Measurements from ENCODE around the gene PROM1.

Gene PROM1

GRCh38 chr4:16019649-16020048 is 64.2 kb downstream of the PROM1 start:
- ChIA-PET CTCF (interaction anchor here (1.0 to 2.5 kb wide), 15 partner anchors 12 to 246 kb away, joined by 3 to 8 read pairs (median 4); partner anchors contain the start of gene FGFBP2), POLR2A (interaction anchor here (0.7 kb wide), 1 partner anchor 123 kb away, joined by 3 read pairs; no protein-coding TSS in a partner anchor)
- WGBS (ENCODE audit: insufficient coverage): no CpG with 5 or more reads among the region's 3 CpGs
- H3K27me3 ChIP-seq (replicated peaks in 2 of 5; ENCODE audit: control insufficient read depth in 4 of 5, insufficient read depth in 5 of 5, low read length in 4 of 5): no peaks in the 10 kb centered on the region
- H3K36me3 ChIP-seq (ENCODE audit: control insufficient read depth in 4 of 4, insufficient read depth in 4 of 4, low read length in 3 of 4): peaks cover 21 to 84% (median 62%) of the 10 kb centered on the region in 4 experiments
- H3K9me3 ChIP-seq (ENCODE audit: control extremely low read depth in 1 of 5, control insufficient read depth in 4 of 5, insufficient read depth in 2 of 5, low read depth in 1 of 5, low read length in 4 of 5): no peaks in the 10 kb centered on the region
- DNase-seq: peak in 2 of 3 donors; percentile 28 to 54
- H3K4me3 ChIP-seq (ENCODE audit: control insufficient read depth in 1 of 7, extremely low read depth in 1 of 7, insufficient read depth in 4 of 7, low read depth in 2 of 7, low read length in 6 of 7): no peak overlapping the region
- peaks cover 0 to 14% (median 3%) of the 10 kb centered on the region in 4 experiments for H3K4me1 ChIP-seq (ENCODE audit: control extremely low read depth in 1 of 4, control insufficient read depth in 4 of 4, insufficient read depth in 4 of 4, low read length in 3 of 4)
- H3K27ac ChIP-seq (ENCODE audit: insufficient read depth in 1 of 2, low read depth in 1 of 2, low read length in 2 of 2, poor library complexity in 1 of 2, severe bottlenecking in 2 of 2): no peak overlapping the region

- CTCF ChIA-PET: interaction anchor here (1.2 to 2.5 kb wide), 6 partner anchors 17 to 187 kb away, joined by 3 to 6 read pairs (median 4); partner anchors contain the start of gene FGFBP2
- Histone ChIP-seq H3K4me3 (ENCODE audit: control insufficient read depth in 1 of 7, extremely low read depth in 1 of 7, insufficient read depth in 4 of 7, low read depth in 2 of 7, low read length in 6 of 7) (no peak overlapping the region), H3K9me3 (ENCODE audit: control extremely low read depth in 1 of 5, control insufficient read depth in 4 of 5, insufficient read depth in 2 of 5, low read depth in 1 of 5, low read length in 4 of 5) (no peaks in the 10 kb centered on the region), H3K4me1 (ENCODE audit: control extremely low read depth in 1 of 4, control insufficient read depth in 4 of 4, insufficient read depth in 4 of 4, low read length in 3 of 4) (peaks cover 0 to 14% (median 3%) of the 10 kb centered on the region in 4 experiments), H3K27ac (ENCODE audit: insufficient read depth in 1 of 2, low read depth in 1 of 2, low read length in 2 of 2, poor library complexity in 1 of 2, severe bottlenecking in 2 of 2) (no peak overlapping the region), H3K36me3 (ENCODE audit: control insufficient read depth in 4 of 4, insufficient read depth in 4 of 4, low read length in 3 of 4) (peaks cover 25 to 84% (median 61%) of the 10 kb centered on the region in 4 experiments), H3K27me3 (replicated peaks in 2 of 5; ENCODE audit: control insufficient read depth in 4 of 5, insufficient read depth in 5 of 5, low read length in 4 of 5) (no peaks in the 10 kb centered on the region)
- no peak for DNase-seq
- POLR2A ChIA-PET: no interaction called here
- 95% methylated on average over 4 of the region's 4 CpGs for WGBS (ENCODE audit: insufficient coverage)
Measured at GRCh38 chr4:16018841-16019240, 65.0 kb downstream of the PROM1 start.

DNA sequence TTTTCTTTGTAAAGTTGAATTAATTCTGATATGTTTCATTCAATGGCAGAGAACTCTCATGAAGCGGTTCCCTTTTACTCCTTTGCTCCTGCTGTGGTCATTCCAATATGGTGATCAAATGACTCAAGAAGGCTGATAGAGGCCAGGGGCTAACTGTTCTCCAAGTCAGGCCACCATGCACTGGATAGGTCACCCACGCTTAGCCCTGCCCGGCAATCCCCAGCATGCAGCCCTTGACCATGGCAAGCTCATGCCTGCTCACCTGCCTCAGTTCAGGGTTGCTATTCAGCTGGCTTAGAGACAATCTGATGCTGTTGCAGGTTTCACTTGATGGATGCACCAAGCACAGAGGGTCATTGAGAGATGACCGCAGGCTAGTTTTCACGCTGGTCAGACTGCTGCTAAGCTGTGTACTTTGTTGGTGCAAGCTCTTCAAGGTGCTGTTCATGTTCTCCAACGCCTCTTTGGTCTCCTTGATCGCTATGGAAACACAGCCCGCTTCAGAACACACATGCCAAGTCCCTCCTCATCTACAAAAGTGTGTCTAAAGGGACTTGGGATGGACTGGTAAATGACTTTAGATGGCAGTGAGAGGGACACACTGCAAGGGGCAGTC is 65.7 kb downstream of the PROM1 start:
- POLR2A ChIA-PET: no interaction called here
- H3K4me3 ChIP-seq (ENCODE audit: control insufficient read depth in 1 of 7, extremely low read depth in 1 of 7, insufficient read depth in 4 of 7, low read depth in 2 of 7, low read length in 6 of 7): no peak overlapping the region
- no peaks in the 10 kb centered on the region for H3K9me3 ChIP-seq (ENCODE audit: control extremely low read depth in 1 of 5, control insufficient read depth in 4 of 5, insufficient read depth in 2 of 5, low read depth in 1 of 5, low read length in 4 of 5)
- whole genome bisulfite sequencing (ENCODE audit: insufficient coverage): 98% methylated on average over 6 of the region's 8 CpGs
- H3K27me3 ChIP-seq (replicated peaks in 2 of 5; ENCODE audit: control insufficient read depth in 4 of 5, insufficient read depth in 5 of 5, low read length in 4 of 5): no peaks in the 10 kb centered on the region
- CTCF ChIA-PET: interaction anchor here (1.2 to 2.5 kb wide), 4 partner anchors 16 to 179 kb away, joined by 4 to 6 read pairs (median 4); no protein-coding TSS in a partner anchor
- H3K4me1 ChIP-seq (ENCODE audit: control extremely low read depth in 1 of 4, control insufficient read depth in 4 of 4, insufficient read depth in 4 of 4, low read length in 3 of 4): peaks cover 0 to 14% (median 3%) of the 10 kb centered on the region in 4 experiments
- DNase-seq: no peak
- H3K27ac ChIP-seq (ENCODE audit: insufficient read depth in 1 of 2, low read depth in 1 of 2, low read length in 2 of 2, poor library complexity in 1 of 2, severe bottlenecking in 2 of 2): no peak overlapping the region
- peaks cover 20 to 84% (median 55%) of the 10 kb centered on the region in 4 experiments for H3K36me3 ChIP-seq (ENCODE audit: control insufficient read depth in 4 of 4, insufficient read depth in 4 of 4, low read length in 3 of 4)

DNA sequence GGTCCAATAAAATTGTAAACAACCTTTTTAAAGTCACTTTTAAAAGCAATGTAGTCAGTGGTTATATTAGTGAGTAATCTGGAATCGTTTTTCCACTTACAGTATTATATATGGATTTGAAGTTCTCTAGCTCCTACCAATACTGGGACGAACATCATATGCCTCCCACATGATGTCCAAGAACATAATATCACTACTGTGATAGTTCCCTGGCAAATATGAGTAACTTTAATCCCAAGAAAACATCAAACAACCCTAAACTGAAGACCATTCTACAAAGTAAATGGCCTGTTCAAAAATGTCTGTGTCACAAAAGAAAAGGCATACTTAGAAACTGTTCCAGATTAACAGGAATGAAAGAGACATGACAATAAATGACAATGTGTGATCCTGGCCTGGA is 67.3 kb downstream of the PROM1 start:
- Histone ChIP-seq H3K4me3 (ENCODE audit: control insufficient read depth in 1 of 7, extremely low read depth in 1 of 7, insufficient read depth in 4 of 7, low read depth in 2 of 7, low read length in 6 of 7) (no peak overlapping the region), H3K36me3 (ENCODE audit: control insufficient read depth in 4 of 4, insufficient read depth in 4 of 4, low read length in 3 of 4) (peaks cover 21 to 80% (median 50%) of the 10 kb centered on the region in 4 experiments), H3K27ac (ENCODE audit: insufficient read depth in 1 of 2, low read depth in 1 of 2, low read length in 2 of 2, poor library complexity in 1 of 2, severe bottlenecking in 2 of 2) (no peak overlapping the region), H3K4me1 (ENCODE audit: control extremely low read depth in 1 of 4, control insufficient read depth in 4 of 4, insufficient read depth in 4 of 4, low read length in 3 of 4) (peaks cover 0 to 14% (median 3%) of the 10 kb centered on the region in 4 experiments), H3K27me3 (replicated peaks in 2 of 5; ENCODE audit: control insufficient read depth in 4 of 5, insufficient read depth in 5 of 5, low read length in 4 of 5) (no peaks in the 10 kb centered on the region), H3K9me3 (ENCODE audit: control extremely low read depth in 1 of 5, control insufficient read depth in 4 of 5, insufficient read depth in 2 of 5, low read depth in 1 of 5, low read length in 4 of 5) (no peaks in the 10 kb centered on the region)
- WGBS (ENCODE audit: insufficient coverage): no CpG with 5 or more reads among the region's 2 CpGs
- CTCF ChIA-PET: interaction anchor here (0.6 to 2.0 kb wide), 4 partner anchors 8 to 192 kb away, joined by 3 to 5 read pairs (median 3); no protein-coding TSS in a partner anchor
- no peak for DNase-seq
- POLR2A ChIA-PET: interaction anchor here (0.6 kb wide), 1 partner anchor 251 kb away, joined by 3 read pairs; no protein-coding TSS in a partner anchor

GRCh38 chr4:16011173-16011572 is 72.7 kb downstream of the PROM1 start:
- Histone ChIP-seq H3K36me3 (ENCODE audit: control insufficient read depth in 4 of 4, insufficient read depth in 4 of 4, low read length in 3 of 4) (peaks cover 29 to 89% (median 54%) of the 10 kb centered on the region in 4 experiments), H3K27ac (ENCODE audit: insufficient read depth in 1 of 2, low read depth in 1 of 2, low read length in 2 of 2, poor library complexity in 1 of 2, severe bottlenecking in 2 of 2) (no peak overlapping the region), H3K4me1 (ENCODE audit: control extremely low read depth in 1 of 4, control insufficient read depth in 4 of 4, insufficient read depth in 4 of 4, low read length in 3 of 4) (no peaks in the 10 kb centered on the region), H3K27me3 (replicated peaks in 2 of 5; ENCODE audit: control insufficient read depth in 4 of 5, insufficient read depth in 5 of 5, low read length in 4 of 5) (no peaks in the 10 kb centered on the region), H3K4me3 (ENCODE audit: control insufficient read depth in 1 of 7, extremely low read depth in 1 of 7, insufficient read depth in 4 of 7, low read depth in 2 of 7, low read length in 6 of 7) (no peak overlapping the region), H3K9me3 (ENCODE audit: control extremely low read depth in 1 of 5, control insufficient read depth in 4 of 5, insufficient read depth in 2 of 5, low read depth in 1 of 5, low read length in 4 of 5) (no peaks in the 10 kb centered on the region)
- DNase-seq: no peak
- ChIA-PET POLR2A (no interaction called here), CTCF (no interaction called here)
- 93% methylated on average over 6 of the region's 6 CpGs for WGBS (ENCODE audit: insufficient coverage)

DNA sequence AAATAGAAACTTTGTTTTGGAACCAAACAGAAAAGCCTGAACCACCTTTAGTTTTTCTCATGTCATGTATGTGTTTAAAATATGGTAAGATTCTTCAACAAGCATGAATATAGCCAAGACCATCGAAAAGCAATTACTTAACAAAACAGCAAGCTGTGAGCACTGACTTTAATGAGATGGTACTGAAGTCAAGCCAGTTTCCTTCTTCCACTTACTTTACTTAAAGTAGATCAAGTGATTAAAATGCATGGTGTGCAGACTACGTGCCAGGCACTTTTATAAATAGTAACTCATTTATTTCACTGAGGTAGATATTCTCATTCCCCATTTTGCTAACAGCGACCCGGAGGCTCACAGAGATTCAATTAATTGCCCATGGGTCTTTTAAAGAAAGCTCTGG is 74.7 kb downstream of the PROM1 start:
- Histone ChIP-seq H3K36me3 (ENCODE audit: control insufficient read depth in 4 of 4, insufficient read depth in 4 of 4, low read length in 3 of 4) (peaks cover 24 to 88% (median 54%) of the 10 kb centered on the region in 4 experiments), H3K4me1 (ENCODE audit: control extremely low read depth in 1 of 4, control insufficient read depth in 4 of 4, insufficient read depth in 4 of 4, low read length in 3 of 4) (no peaks in the 10 kb centered on the region), H3K27ac (ENCODE audit: insufficient read depth in 1 of 2, low read depth in 1 of 2, low read length in 2 of 2, poor library complexity in 1 of 2, severe bottlenecking in 2 of 2) (no peak overlapping the region), H3K9me3 (ENCODE audit: control extremely low read depth in 1 of 5, control insufficient read depth in 4 of 5, insufficient read depth in 2 of 5, low read depth in 1 of 5, low read length in 4 of 5) (no peaks in the 10 kb centered on the region), H3K27me3 (replicated peaks in 2 of 5; ENCODE audit: control insufficient read depth in 4 of 5, insufficient read depth in 5 of 5, low read length in 4 of 5) (no peaks in the 10 kb centered on the region), H3K4me3 (ENCODE audit: control insufficient read depth in 1 of 7, extremely low read depth in 1 of 7, insufficient read depth in 4 of 7, low read depth in 2 of 7, low read length in 6 of 7) (no peak overlapping the region)
- DNase-seq: no peak
- CTCF ChIA-PET: no interaction called here
- POLR2A ChIA-PET: interaction anchor here (0.7 kb wide), 1 partner anchor 228 kb away, joined by 3 read pairs; no protein-coding TSS in a partner anchor
- WGBS (ENCODE audit: insufficient coverage): 100% methylated on average over 2 of the region's 4 CpGs

- Histone ChIP-seq H3K9me3 (ENCODE audit: control extremely low read depth in 1 of 5, control insufficient read depth in 4 of 5, insufficient read depth in 2 of 5, low read depth in 1 of 5, low read length in 4 of 5) (no peaks in the 10 kb centered on the region), H3K27me3 (replicated peaks in 2 of 5; ENCODE audit: control insufficient read depth in 4 of 5, insufficient read depth in 5 of 5, low read length in 4 of 5) (no peaks in the 10 kb centered on the region), H3K4me1 (ENCODE audit: control extremely low read depth in 1 of 4, control insufficient read depth in 4 of 4, insufficient read depth in 4 of 4, low read length in 3 of 4) (no peaks in the 10 kb centered on the region), H3K27ac (ENCODE audit: insufficient read depth in 1 of 2, low read depth in 1 of 2, low read length in 2 of 2, poor library complexity in 1 of 2, severe bottlenecking in 2 of 2) (no peak overlapping the region), H3K4me3 (ENCODE audit: control insufficient read depth in 1 of 7, extremely low read depth in 1 of 7, insufficient read depth in 4 of 7, low read depth in 2 of 7, low read length in 6 of 7) (no peak overlapping the region), H3K36me3 (ENCODE audit: control insufficient read depth in 4 of 4, insufficient read depth in 4 of 4, low read length in 3 of 4) (peaks cover 21 to 90% (median 54%) of the 10 kb centered on the region in 4 experiments)
- 96% methylated on average over 5 of the region's 5 CpGs for WGBS (ENCODE audit: insufficient coverage)
- CTCF ChIA-PET: interaction anchor here (1.2 to 1.8 kb wide), 4 partner anchors 7 to 202 kb away, joined by 3 to 6 read pairs (median 4); no protein-coding TSS in a partner anchor
- POLR2A ChIA-PET: no interaction called here
- DNase-seq: no peak
Measured at GRCh38 chr4:16007471-16008095, 76.2 kb downstream of the PROM1 start.

Measured in common myeloid progenitor, CD34-positive (primary cell).